Stimulated activated CD8-positive, alpha-beta memory T cell treated with anti-CD3 and anti-CD28 coated beads, Interleukin-7, amount 100 ng/mL, for 4 hours (primary cell): ENCODE results near the gene TAS2R41.

Experiments used
- DNase-seq, 2 donors: peaks; one replicate each; pipeline ENCODE4 v3.0.0-alpha.2; 2020; ENCODE audit warnings: low read depth in 2 of 2

Gene TAS2R41

GRCh38 chr7:143492799-143493739 lies 15.4 kb downstream of the TAS2R41 start:
- DNase-seq = no peak

GRCh38 chr7:143493751-143494150 lies 16.1 kb downstream of the TAS2R41 start:
- DNase-seq = no peak

- DNase-seq = no peak
Measured at GRCh38 chr7:143494622-143495021, 16.9 kb downstream of the TAS2R41 start.

GRCh38 chr7:143495851-143496250 lies 18.2 kb downstream of the TAS2R41 start:
- no peak for DNase-seq

GRCh38 chr7:143496263-143496662 lies 18.6 kb downstream of the TAS2R41 start:
- no peak for DNase-seq

- no peak for DNase-seq
Measured at GRCh38 chr7:143497008-143497795, 19.5 kb downstream of the TAS2R41 start.

- no peak for DNase-seq
Measured at GRCh38 chr7:143499246-143499645, 21.6 kb downstream of the TAS2R41 start.

GRCh38 chr7:143499743-143500348 lies 22.2 kb downstream of the TAS2R41 start:
- DNase-seq = no peak

GRCh38 chr7:143503261-143503660 lies 25.6 kb downstream of the TAS2R41 start:
- DNase-seq = no peak

- DNase-seq = no peak
Measured at GRCh38 chr7:143504215-143504936, 26.7 kb downstream of the TAS2R41 start.

GRCh38 chr7:143504937-143505297 lies 27.2 kb downstream of the TAS2R41 start:
- no peak for DNase-seq

- DNase-seq = no peak
Measured at GRCh38 chr7:143505838-143506237, 28.2 kb downstream of the TAS2R41 start.

GRCh38 chr7:143507094-143507518 lies 29.4 kb downstream of the TAS2R41 start:
- no peak for DNase-seq

GRCh38 chr7:143507534-143508055 lies 29.9 kb downstream of the TAS2R41 start:
- no peak for DNase-seq

GRCh38 chr7:143510854-143511592 lies 33.4 kb downstream of the TAS2R41 start:
- DNase-seq = no peak

GRCh38 chr7:143511593-143512047 lies 33.9 kb downstream of the TAS2R41 start:
- no peak for DNase-seq

GRCh38 chr7:143512488-143513340 lies 35.0 kb downstream of the TAS2R41 start:
- no peak for DNase-seq

- DNase-seq = no peak
Measured at GRCh38 chr7:143514487-143514886, 36.8 kb downstream of the TAS2R41 start.

GRCh38 chr7:143514995-143515735 lies 37.5 kb downstream of the TAS2R41 start:
- DNase-seq = no peak
